Keratinocyte (primary cell): ENCODE data around the gene PDE4A. TPM values are rescaled to one million over a fixed set of nuclear protein-coding genes. Genes with fewer than 3 reads are reported as not detected.

ENCODE experiments used
- DNase-seq: peaks from one replicate; pipeline ENCODE4 v3.0.0-alpha.2; 2011; ENCODE audit warnings: low read depth, missing footprints, low spot score
- FAIRE-seq: peaks from 2 replicates; lab custom pipeline; 2011; peaks lifted over from hg19 to GRCh38; lab: Jason Lieb, UNC
- H2AFZ ChIP-seq: 2 replicates; pipeline ENCODE4 v1.6.0; 2012; ENCODE audit warnings: low read length, control low read depth, inconsistent platforms; ENCODE audit not compliant: control insufficient read depth
- H3K27ac ChIP-seq: 2 replicates; pipeline ENCODE4 v1.5.1; 2011; ENCODE audit warnings: low read length; ENCODE audit not compliant: control insufficient read depth, insufficient read depth
- H3K27me3 ChIP-seq: 3 replicates; pipeline ENCODE4 v1.6.0; 2011; ENCODE audit warnings: low read length; ENCODE audit not compliant: control insufficient read depth, insufficient read depth; ENCODE audit errors: extremely low read depth
- H3K36me3 ChIP-seq, 2 experiments: 2 replicates in 1 of 2; 3 replicates in 1 of 2; pipeline ENCODE4 v1.5.1; 2011; ENCODE audit warnings: low read length in 2 of 2, mild to moderate bottlenecking in 1 of 2; ENCODE audit not compliant: control insufficient read depth in 2 of 2, insufficient read depth in 2 of 2; ENCODE audit errors: extremely low read depth in 1 of 2
- H3K4me1 ChIP-seq: 3 replicates; pipeline ENCODE4 v1.5.1; 2011; ENCODE audit warnings: low read length; ENCODE audit not compliant: control insufficient read depth, insufficient read depth; ENCODE audit errors: extremely low read depth
- H3K4me2 ChIP-seq: 3 replicates; pipeline ENCODE4 v1.6.0; 2011; ENCODE audit warnings: low read depth, low read length; ENCODE audit not compliant: control insufficient read depth, insufficient read depth; ENCODE audit errors: extremely low read depth
- H3K4me3 ChIP-seq, 3 experiments: fragments of 200-600 bp in 1 of 3; sonication (generic) in 1 of 3; 2 replicates in 2 of 3; 3 replicates in 1 of 3; pipeline ENCODE4 v1.5.1; 2011 to 2016; ENCODE audit warnings: low read length in 3 of 3, mild to moderate bottlenecking in 3 of 3, control low read depth in 2 of 3, inconsistent platforms in 1 of 3, low read depth in 1 of 3, mixed read lengths in 1 of 3, mixed run types in 1 of 3, moderate library complexity in 1 of 3; ENCODE audit not compliant: control insufficient read depth in 2 of 3, insufficient read depth in 2 of 3; ENCODE audit errors: extremely low read depth in 1 of 3
- H3K79me2 ChIP-seq: 2 replicates; pipeline ENCODE4 v1.6.0; 2012; ENCODE audit warnings: low read length; ENCODE audit not compliant: control insufficient read depth, insufficient read depth
- H3K9ac ChIP-seq: 3 replicates; pipeline ENCODE4 v1.6.0; 2011; ENCODE audit warnings: low read length; ENCODE audit not compliant: control insufficient read depth, insufficient read depth; ENCODE audit errors: extremely low read depth
- H3K9me1 ChIP-seq: 3 replicates; pipeline ENCODE4 v1.6.0; 2011; ENCODE audit warnings: low read length; ENCODE audit not compliant: control insufficient read depth, insufficient read depth; ENCODE audit errors: extremely low read depth
- H3K9me3 ChIP-seq: 2 replicates; pipeline ENCODE4 v1.5.1; 2012; ENCODE audit warnings: low read depth, low read length; ENCODE audit not compliant: control insufficient read depth
- H4K20me1 ChIP-seq: 3 replicates; pipeline ENCODE4 v1.6.0; 2011; ENCODE audit warnings: low read length; ENCODE audit not compliant: control insufficient read depth, insufficient read depth; ENCODE audit errors: extremely low read depth
- EZH2 ChIP-seq: IDR thresholded peaks from one replicate; pipeline ENCODE4 v1.6.1; 2012; ENCODE audit warnings: inconsistent platforms, mild to moderate bottlenecking, low read length, moderate library complexity
- dilution Hi-C: fragments of 300-500 bp; cut with MboI; formaldehyde crosslinking; loops from one replicate; pipeline ENCODE4 v1.7.0; 2020; ENCODE audit warnings: low sequenced_read_pairs; ENCODE audit not compliant: extremely low pct_ligation_motif_present
- polyA plus RNA-seq, 5 experiments: library from polyadenylated mRNA; depleted of rRNA in 3 of 5; stranded (reverse) in 3 of 5; stranded (forward) in 1 of 5; unstranded in 1 of 5; fragments of >200 nt; gene quantifications; 1 replicate in 1 of 5; 2 replicates in 3 of 5; 3 replicates in 1 of 5; pipeline versions ENCODE4 v1.2.1 to v1.2.3, GENCODE V29; 2011 to 2012; ENCODE audit warnings: missing spikeins in 2 of 5, low read depth in 1 of 5, low replicate concordance in 1 of 5
- TF ChIP-seq, protein P1 (sequence below), 3 experiments: IDR thresholded peaks in 1 of 3; conservative IDR thresholded peaks in 1 of 3; optimal IDR thresholded peaks in 1 of 3; 2 replicates in 2 of 3; 3 replicates in 1 of 3; pipeline versions ENCODE3 to v1.5.1; 2011; ENCODE audit warnings: low read length in 3 of 3, mild to moderate bottlenecking in 3 of 3, moderate library complexity in 2 of 3, control low read depth in 1 of 3, inconsistent platforms in 1 of 3; ENCODE audit not compliant: insufficient read depth in 2 of 3; ENCODE audit errors: extremely low read depth in 1 of 3

The PDE4A gene
- polyA plus RNA-seq, 1 donor (not counting 4 experiments of a cell fraction or from before 2014, with no cell fraction given), result 0.09 TPM

DNA sequence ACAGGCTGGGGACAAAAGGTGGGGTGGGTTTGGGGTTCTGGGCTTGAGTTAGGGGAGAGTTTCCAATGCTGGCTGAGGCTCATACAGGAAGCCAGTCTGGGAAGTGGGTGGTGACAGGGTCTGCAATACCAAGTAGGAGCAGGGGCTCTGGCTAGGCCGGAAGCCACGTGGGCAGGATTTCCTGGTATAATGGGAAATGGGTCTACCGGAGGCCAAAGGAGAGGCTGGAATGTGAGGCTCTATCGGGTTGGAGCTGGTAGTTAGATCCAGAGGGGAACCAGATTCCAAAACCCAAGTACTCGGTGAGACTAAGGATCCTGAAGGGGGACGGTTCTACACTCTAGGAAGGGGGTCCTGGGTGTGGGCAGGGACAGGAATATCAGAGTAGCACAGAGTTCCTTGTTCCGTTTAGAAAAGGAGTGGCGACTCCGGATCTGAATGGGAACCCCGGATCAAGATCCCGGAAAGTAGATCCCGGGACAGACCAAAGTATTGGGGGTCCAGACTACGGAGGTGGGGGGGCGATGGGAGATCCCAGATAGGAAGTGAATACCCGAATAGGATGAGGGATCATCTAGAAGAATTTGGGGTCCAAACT, 17.8 kb upstream of the PDE4A start:
- dilution Hi-C loops, result no loop called here

DNA sequence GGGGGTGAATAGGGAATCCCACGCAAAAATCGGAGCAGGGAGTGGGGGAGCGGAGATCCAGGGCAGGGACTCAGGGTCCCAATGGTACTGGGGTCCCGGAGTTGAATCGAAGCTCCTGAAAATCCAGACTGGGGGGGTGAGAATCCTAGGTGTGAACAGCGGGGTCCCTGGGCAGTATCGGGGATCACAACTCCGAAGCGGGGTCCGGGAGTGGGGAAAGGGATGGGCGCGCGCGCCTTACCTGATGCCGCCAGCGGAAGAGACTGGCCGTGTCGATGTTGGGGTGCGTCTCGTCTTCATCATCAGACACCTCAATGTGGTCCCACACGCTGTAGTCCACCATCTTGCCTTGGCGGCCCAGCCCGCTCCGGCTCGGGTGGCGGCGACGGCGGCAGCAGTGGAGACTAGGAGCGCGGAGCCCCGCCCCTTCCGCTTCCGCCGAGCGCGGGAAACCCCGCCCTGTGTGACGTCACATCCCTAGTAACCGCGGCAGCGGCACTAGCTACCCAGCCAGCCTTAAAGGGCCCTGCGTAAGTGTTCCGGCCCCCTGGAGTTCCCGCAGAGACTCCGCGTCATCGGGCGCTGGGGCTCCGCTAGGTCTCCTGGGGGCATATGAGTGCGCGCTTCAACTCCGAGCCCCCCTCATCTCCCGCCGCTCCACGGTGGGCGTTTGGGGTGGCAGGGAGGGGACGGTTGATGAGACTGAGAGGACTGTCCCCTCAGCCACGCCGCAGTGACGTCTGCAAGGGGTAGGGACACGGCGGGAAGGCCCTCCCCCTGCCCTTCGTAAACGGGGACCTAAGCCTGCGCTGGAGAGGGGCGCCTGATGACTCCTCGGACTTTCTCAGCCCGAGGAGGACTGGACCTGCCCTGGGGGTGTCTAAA, 17.0 kb upstream of the PDE4A start, which contains the start of gene CDC37:
Gene CDC37 (minus strand): TSS at position 406 of the 885 bp plus-strand sequence. CDS start 63 bp downstream, at position 343.
- no peaks in the 10 kb centered on the region for H3K9me3 ChIP-seq
- H3K4me3 ChIP-seq, result peak within 1 kb of the TSS; percentile 91 to 95 (median 93)
- peak within 1 kb of the TSS; percentile 91 for H3K9ac ChIP-seq
- DNase-seq (peak; percentile 72), FAIRE-seq (no peak)
- H3K27me3 ChIP-seq, result peaks cover 21% of the 10 kb centered on the region
- dilution Hi-C loops, result no loop called here
- H3K9me1 ChIP-seq, result no peaks in the 10 kb centered on the region
- TF ChIP-seq, protein P1, sequence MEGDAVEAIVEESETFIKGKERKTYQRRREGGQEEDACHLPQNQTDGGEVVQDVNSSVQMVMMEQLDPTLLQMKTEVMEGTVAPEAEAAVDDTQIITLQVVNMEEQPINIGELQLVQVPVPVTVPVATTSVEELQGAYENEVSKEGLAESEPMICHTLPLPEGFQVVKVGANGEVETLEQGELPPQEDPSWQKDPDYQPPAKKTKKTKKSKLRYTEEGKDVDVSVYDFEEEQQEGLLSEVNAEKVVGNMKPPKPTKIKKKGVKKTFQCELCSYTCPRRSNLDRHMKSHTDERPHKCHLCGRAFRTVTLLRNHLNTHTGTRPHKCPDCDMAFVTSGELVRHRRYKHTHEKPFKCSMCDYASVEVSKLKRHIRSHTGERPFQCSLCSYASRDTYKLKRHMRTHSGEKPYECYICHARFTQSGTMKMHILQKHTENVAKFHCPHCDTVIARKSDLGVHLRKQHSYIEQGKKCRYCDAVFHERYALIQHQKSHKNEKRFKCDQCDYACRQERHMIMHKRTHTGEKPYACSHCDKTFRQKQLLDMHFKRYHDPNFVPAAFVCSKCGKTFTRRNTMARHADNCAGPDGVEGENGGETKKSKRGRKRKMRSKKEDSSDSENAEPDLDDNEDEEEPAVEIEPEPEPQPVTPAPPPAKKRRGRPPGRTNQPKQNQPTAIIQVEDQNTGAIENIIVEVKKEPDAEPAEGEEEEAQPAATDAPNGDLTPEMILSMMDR (optimal IDR thresholded peaks at IDR 0.05 in 1 of 3, IDR thresholded peaks at IDR 0.05 in 1 of 3, conservative IDR thresholded peaks at IDR 0.05 in 1 of 3; ENCODE audit: extremely low read depth in 1 of 3, insufficient read depth in 2 of 3, low read length in 3 of 3), result no peak
- no peak for TF ChIP-seq EZH2
- peaks cover 25% of the 10 kb centered on the region for H3K4me1 ChIP-seq
- H4K20me1 ChIP-seq, result peaks cover 21% of the 10 kb centered on the region
- H3K4me2 ChIP-seq, result peak within 1 kb of the TSS; percentile 98
- peaks cover 49% of the 10 kb centered on the region for H3K79me2 ChIP-seq
- H3K27ac ChIP-seq, result peak within 1 kb of the TSS; percentile 84
- peak within 1 kb of the TSS; percentile 97 for H2AFZ ChIP-seq
- peaks cover 10% of the 10 kb centered on the region in 2 experiments for H3K36me3 ChIP-seq

More for the DNA sequence above, 17.8 kb upstream of the PDE4A start:
- Histone ChIP-seq H3K9me3 (no peaks in the 10 kb centered on the region), H3K4me2 (peak overlapping the region; percentile 92), H3K9ac (peak overlapping the region; percentile 91), H4K20me1 (peaks cover 23% of the 10 kb centered on the region), H3K9me1 (no peaks in the 10 kb centered on the region), H2AFZ (peak overlapping the region; percentile 16), H3K27me3 (peaks cover 21% of the 10 kb centered on the region), H3K36me3 (peaks cover 16 to 17% of the 10 kb centered on the region in 2 experiments), H3K79me2 (peaks cover 57% of the 10 kb centered on the region), H3K4me1 (peaks cover 25% of the 10 kb centered on the region), H3K27ac (peak overlapping the region; percentile 78), H3K4me3 (peak overlapping the region; percentile 91 to 95 (median 93))
- TF ChIP-seq EZH2, result no peak
- TF ChIP-seq, protein P1 (optimal IDR thresholded peaks at IDR 0.05 in 1 of 3, IDR thresholded peaks at IDR 0.05 in 1 of 3, conservative IDR thresholded peaks at IDR 0.05 in 1 of 3; ENCODE audit: extremely low read depth in 1 of 3, insufficient read depth in 2 of 3, low read length in 3 of 3), result no peak
- DNase-seq (no peak), FAIRE-seq (no peak)
